SKM-1 (cell line): Measurements from ENCODE around the gene SLC4A2.

Experiments
- DNase-seq: peaks from one replicate; lab custom pipeline; 2025; ENCODE audit not compliant: unreplicated experiment; lab: John Stamatoyannopoulos, UW

SLC4A2 gene

GRCh38 chr7:151091431-151091830 lies 32.0 kb downstream of the SLC4A2 start:
- DNase-seq: no peak

- DNase-seq: no peak
These were observed 32.6 kb downstream of the SLC4A2 start for GRCh38 chr7:151091988-151092387.

- DNase-seq: no peak
These were observed 34.4 kb downstream of the SLC4A2 start for GRCh38 chr7:151093748-151094147.

- DNase-seq: no peak
These were observed 35.3 kb downstream of the SLC4A2 start for GRCh38 chr7:151094675-151095074.

GRCh38 chr7:151095123-151095797 lies 35.9 kb downstream of the SLC4A2 start:
- no peak for DNase-seq

GRCh38 chr7:151095828-151096475 lies 36.6 kb downstream of the SLC4A2 start:
- no peak for DNase-seq

- DNase-seq: no peak
These were observed 40.3 kb downstream of the SLC4A2 start for GRCh38 chr7:151099486-151100211.

GRCh38 chr7:151100921-151101320 lies 41.5 kb downstream of the SLC4A2 start:
- no peak for DNase-seq

GRCh38 chr7:151101621-151102396 lies 42.4 kb downstream of the SLC4A2 start:
- no peak for DNase-seq

GRCh38 chr7:151102991-151103390 lies 43.6 kb downstream of the SLC4A2 start:
- DNase-seq: no peak

- no peak for DNase-seq
These were observed 44.6 kb downstream of the SLC4A2 start for GRCh38 chr7:151103973-151104372.

- no peak for DNase-seq
These were observed 45.2 kb downstream of the SLC4A2 start for GRCh38 chr7:151104411-151105235.

- no peak for DNase-seq
These were observed 48.5 kb downstream of the SLC4A2 start for GRCh38 chr7:151107882-151108281.

GRCh38 chr7:151109094-151110048 lies 50.0 kb downstream of the SLC4A2 start:
- no peak for DNase-seq

- no peak for DNase-seq
These were observed 51.0 kb downstream of the SLC4A2 start for GRCh38 chr7:151110236-151110940.

- DNase-seq: no peak
These were observed 51.7 kb downstream of the SLC4A2 start for GRCh38 chr7:151110941-151111645.

- no peak for DNase-seq
These were observed 54.2 kb downstream of the SLC4A2 start for GRCh38 chr7:151113344-151114150.
